Keratinocyte (primary cell): ENCODE data around the gene RAPGEF3. TPM values are rescaled to one million over a fixed set of nuclear protein-coding genes. Genes with fewer than 3 reads are reported as not detected.

Source experiments
- DNase-seq: peaks from one replicate; pipeline ENCODE4 v3.0.0-alpha.2; 2011; ENCODE audit warnings: low read depth, missing footprints, low spot score
- FAIRE-seq: peaks from 2 replicates; lab custom pipeline; 2011; peaks lifted over from hg19 to GRCh38; lab: Jason Lieb, UNC
- H2AFZ ChIP-seq: 2 replicates; pipeline ENCODE4 v1.6.0; 2012; ENCODE audit warnings: low read length, control low read depth, inconsistent platforms; ENCODE audit not compliant: control insufficient read depth
- H3K27ac ChIP-seq: 2 replicates; pipeline ENCODE4 v1.5.1; 2011; ENCODE audit warnings: low read length; ENCODE audit not compliant: control insufficient read depth, insufficient read depth
- H3K27me3 ChIP-seq: 3 replicates; pipeline ENCODE4 v1.6.0; 2011; ENCODE audit warnings: low read length; ENCODE audit not compliant: control insufficient read depth, insufficient read depth; ENCODE audit errors: extremely low read depth
- H3K36me3 ChIP-seq, 2 experiments: 2 replicates in 1 of 2; 3 replicates in 1 of 2; pipeline ENCODE4 v1.5.1; 2011; ENCODE audit warnings: low read length in 2 of 2, mild to moderate bottlenecking in 1 of 2; ENCODE audit not compliant: control insufficient read depth in 2 of 2, insufficient read depth in 2 of 2; ENCODE audit errors: extremely low read depth in 1 of 2
- H3K4me1 ChIP-seq: 3 replicates; pipeline ENCODE4 v1.5.1; 2011; ENCODE audit warnings: low read length; ENCODE audit not compliant: control insufficient read depth, insufficient read depth; ENCODE audit errors: extremely low read depth
- H3K4me2 ChIP-seq: 3 replicates; pipeline ENCODE4 v1.6.0; 2011; ENCODE audit warnings: low read depth, low read length; ENCODE audit not compliant: control insufficient read depth, insufficient read depth; ENCODE audit errors: extremely low read depth
- H3K4me3 ChIP-seq, 3 experiments: fragments of 200-600 bp in 1 of 3; sonication (generic) in 1 of 3; 2 replicates in 2 of 3; 3 replicates in 1 of 3; pipeline ENCODE4 v1.5.1; 2011 to 2016; ENCODE audit warnings: low read length in 3 of 3, mild to moderate bottlenecking in 3 of 3, control low read depth in 2 of 3, inconsistent platforms in 1 of 3, low read depth in 1 of 3, mixed read lengths in 1 of 3, mixed run types in 1 of 3, moderate library complexity in 1 of 3; ENCODE audit not compliant: control insufficient read depth in 2 of 3, insufficient read depth in 2 of 3; ENCODE audit errors: extremely low read depth in 1 of 3
- H3K79me2 ChIP-seq: 2 replicates; pipeline ENCODE4 v1.6.0; 2012; ENCODE audit warnings: low read length; ENCODE audit not compliant: control insufficient read depth, insufficient read depth
- H3K9ac ChIP-seq: 3 replicates; pipeline ENCODE4 v1.6.0; 2011; ENCODE audit warnings: low read length; ENCODE audit not compliant: control insufficient read depth, insufficient read depth; ENCODE audit errors: extremely low read depth
- H3K9me1 ChIP-seq: 3 replicates; pipeline ENCODE4 v1.6.0; 2011; ENCODE audit warnings: low read length; ENCODE audit not compliant: control insufficient read depth, insufficient read depth; ENCODE audit errors: extremely low read depth
- H3K9me3 ChIP-seq: 2 replicates; pipeline ENCODE4 v1.5.1; 2012; ENCODE audit warnings: low read depth, low read length; ENCODE audit not compliant: control insufficient read depth
- H4K20me1 ChIP-seq: 3 replicates; pipeline ENCODE4 v1.6.0; 2011; ENCODE audit warnings: low read length; ENCODE audit not compliant: control insufficient read depth, insufficient read depth; ENCODE audit errors: extremely low read depth
- CTCF ChIP-seq, 3 experiments: IDR thresholded peaks in 1 of 3; conservative IDR thresholded peaks in 1 of 3; optimal IDR thresholded peaks in 1 of 3; 2 replicates in 2 of 3; 3 replicates in 1 of 3; pipeline versions ENCODE3 to v1.5.1; 2011; ENCODE audit warnings: low read length in 3 of 3, mild to moderate bottlenecking in 3 of 3, moderate library complexity in 2 of 3, control low read depth in 1 of 3, inconsistent platforms in 1 of 3; ENCODE audit not compliant: insufficient read depth in 2 of 3; ENCODE audit errors: extremely low read depth in 1 of 3
- EZH2 ChIP-seq: IDR thresholded peaks from one replicate; pipeline ENCODE4 v1.6.1; 2012; ENCODE audit warnings: inconsistent platforms, mild to moderate bottlenecking, low read length, moderate library complexity
- dilution Hi-C: fragments of 300-500 bp; cut with MboI; formaldehyde crosslinking; loops from one replicate; pipeline ENCODE4 v1.7.0; 2020; ENCODE audit warnings: low sequenced_read_pairs; ENCODE audit not compliant: extremely low pct_ligation_motif_present
- polyA plus RNA-seq, 5 experiments: library from polyadenylated mRNA; depleted of rRNA in 3 of 5; stranded (reverse) in 3 of 5; stranded (forward) in 1 of 5; unstranded in 1 of 5; fragments of >200 nt; gene quantifications; 1 replicate in 1 of 5; 2 replicates in 3 of 5; 3 replicates in 1 of 5; pipeline versions ENCODE4 v1.2.1 to v1.2.3, GENCODE V29; 2011 to 2012; ENCODE audit warnings: missing spikeins in 2 of 5, low read depth in 1 of 5, low replicate concordance in 1 of 5

RAPGEF3 gene
- polyA plus RNA-seq, 1 donor (not counting 4 experiments of a cell fraction or from before 2014, with no cell fraction given) = 5.1 TPM

GRCh38 chr12:47783821-47784819, 25.4 kb upstream of the RAPGEF3 start:
- Histone ChIP-seq H3K9me3 (no peaks in the 10 kb centered on the region), H3K27ac (no peak overlapping the region), H3K27me3 (no peaks in the 10 kb centered on the region), H3K4me1 (peaks cover 23% of the 10 kb centered on the region), H3K4me3 (no peak overlapping the region), H3K9ac (no peak overlapping the region), H3K79me2 (no peaks in the 10 kb centered on the region), H3K36me3 (peaks cover 35 to 55% of the 10 kb centered on the region in 2 experiments), H4K20me1 (no peaks in the 10 kb centered on the region), H2AFZ (no peak overlapping the region), H3K4me2 (no peak overlapping the region), H3K9me1 (no peaks in the 10 kb centered on the region)
- dilution Hi-C loops = no loop called here
- no peak for TF ChIP-seq EZH2
- no peak for TF ChIP-seq CTCF (optimal IDR thresholded peaks at IDR 0.05 in 1 of 3, IDR thresholded peaks at IDR 0.05 in 1 of 3, conservative IDR thresholded peaks at IDR 0.05 in 1 of 3; ENCODE audit: extremely low read depth in 1 of 3, insufficient read depth in 2 of 3, low read length in 3 of 3)
- FAIRE-seq (no peak), DNase-seq (no peak)

GRCh38 chr12:47783024-47783755, 24.5 kb upstream of the RAPGEF3 start:
- Histone ChIP-seq H3K9ac (peak overlapping the region; percentile 40), H3K4me2 (peak overlapping the region; percentile 44), H3K36me3 (peaks cover 27 to 47% of the 10 kb centered on the region in 2 experiments), H3K9me1 (no peaks in the 10 kb centered on the region), H3K79me2 (no peaks in the 10 kb centered on the region), H4K20me1 (no peaks in the 10 kb centered on the region), H3K9me3 (no peaks in the 10 kb centered on the region), H3K27ac (peak overlapping the region; percentile 50), H2AFZ (no peak overlapping the region), H3K4me1 (peaks cover 23% of the 10 kb centered on the region), H3K4me3 (no peak overlapping the region), H3K27me3 (no peaks in the 10 kb centered on the region)
- no peak for DNase-seq
- FAIRE-seq = no peak
- dilution Hi-C loops = no loop called here
- TF ChIP-seq CTCF (optimal IDR thresholded peaks at IDR 0.05 in 1 of 3, IDR thresholded peaks at IDR 0.05 in 1 of 3, conservative IDR thresholded peaks at IDR 0.05 in 1 of 3; ENCODE audit: extremely low read depth in 1 of 3, insufficient read depth in 2 of 3, low read length in 3 of 3) (no peak), EZH2 (no peak)
